HG03135 (cell line): ENCODE results near the gene PAFAH1B1.

Experiments used
- ATAC-seq: cut with Tn5 transposase; IDR thresholded peaks from one replicate; pipeline ENCODE4 v1.9.1; 2021; ENCODE audit warnings: mild to moderate bottlenecking, moderate library complexity; ENCODE audit not compliant: unreplicated experiment

PAFAH1B1 gene

DNA sequence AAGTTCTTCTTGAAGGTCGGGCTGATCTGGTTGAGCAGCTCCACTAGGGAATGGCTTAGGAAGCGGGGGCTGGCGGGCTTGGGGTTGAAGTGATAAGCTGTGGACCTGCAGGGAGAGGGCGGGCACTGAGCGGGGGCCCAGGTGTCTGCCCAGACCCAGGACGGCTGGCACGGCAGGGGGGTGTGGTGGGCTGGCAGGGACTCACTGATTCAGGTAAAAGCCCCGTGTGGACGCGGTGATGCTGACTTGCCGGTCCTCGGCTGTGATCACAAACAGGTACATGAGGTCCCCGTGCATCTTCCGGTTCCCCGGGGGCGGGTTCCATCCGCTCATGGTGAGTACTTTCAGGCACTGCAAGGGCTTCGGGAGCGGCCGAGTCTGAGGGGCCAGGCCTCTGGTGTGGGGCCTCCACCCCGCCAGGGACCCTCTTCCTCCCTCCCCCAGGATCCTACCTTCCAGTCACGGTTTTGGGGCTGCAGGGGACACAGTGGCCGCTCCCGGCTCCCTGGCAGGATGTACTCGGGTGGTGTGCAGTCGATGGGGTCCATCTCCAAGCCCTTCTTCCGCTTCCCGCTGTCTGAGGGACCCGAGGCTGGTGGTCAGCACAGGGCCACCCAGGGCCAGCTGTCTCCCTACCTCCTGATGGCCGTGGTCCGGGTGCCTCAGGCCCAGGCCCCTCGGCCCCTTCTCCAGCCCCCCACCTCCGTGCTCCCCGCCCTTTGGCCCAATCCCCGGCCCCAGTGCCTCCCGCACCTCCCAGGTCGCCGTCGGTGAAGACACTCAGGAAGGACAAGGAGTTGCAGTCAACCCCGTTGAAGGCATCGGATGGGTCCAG is 107.9 kb downstream of the PAFAH1B1 start:
- ATAC-seq = no peak

GRCh38 chr17:2701996-2702741 is 108.7 kb downstream of the PAFAH1B1 start:
- no peak for ATAC-seq

DNA sequence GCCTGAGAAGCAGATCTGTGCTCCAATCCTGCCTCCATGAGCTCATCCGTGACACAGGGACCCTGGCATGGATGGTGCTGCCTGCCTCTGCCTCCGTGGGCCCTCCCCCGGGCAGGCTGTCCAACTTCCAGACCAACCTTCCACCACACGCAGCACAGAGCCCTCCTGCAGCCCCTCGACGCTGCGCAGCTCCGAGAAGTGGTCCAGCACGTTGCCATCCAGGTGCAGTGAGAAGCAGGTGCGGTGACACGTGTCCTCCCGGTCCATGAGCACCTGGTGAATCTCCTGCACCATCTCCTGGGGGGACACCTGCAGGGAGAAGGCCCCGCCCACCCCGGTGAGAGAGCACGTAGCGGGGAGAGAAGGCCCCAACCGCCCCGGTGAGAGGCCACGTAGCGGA is 109.7 kb downstream of the PAFAH1B1 start:
- no peak for ATAC-seq

GRCh38 chr17:2703606-2704005 is 110.2 kb downstream of the PAFAH1B1 start:
- ATAC-seq = no peak

DNA sequence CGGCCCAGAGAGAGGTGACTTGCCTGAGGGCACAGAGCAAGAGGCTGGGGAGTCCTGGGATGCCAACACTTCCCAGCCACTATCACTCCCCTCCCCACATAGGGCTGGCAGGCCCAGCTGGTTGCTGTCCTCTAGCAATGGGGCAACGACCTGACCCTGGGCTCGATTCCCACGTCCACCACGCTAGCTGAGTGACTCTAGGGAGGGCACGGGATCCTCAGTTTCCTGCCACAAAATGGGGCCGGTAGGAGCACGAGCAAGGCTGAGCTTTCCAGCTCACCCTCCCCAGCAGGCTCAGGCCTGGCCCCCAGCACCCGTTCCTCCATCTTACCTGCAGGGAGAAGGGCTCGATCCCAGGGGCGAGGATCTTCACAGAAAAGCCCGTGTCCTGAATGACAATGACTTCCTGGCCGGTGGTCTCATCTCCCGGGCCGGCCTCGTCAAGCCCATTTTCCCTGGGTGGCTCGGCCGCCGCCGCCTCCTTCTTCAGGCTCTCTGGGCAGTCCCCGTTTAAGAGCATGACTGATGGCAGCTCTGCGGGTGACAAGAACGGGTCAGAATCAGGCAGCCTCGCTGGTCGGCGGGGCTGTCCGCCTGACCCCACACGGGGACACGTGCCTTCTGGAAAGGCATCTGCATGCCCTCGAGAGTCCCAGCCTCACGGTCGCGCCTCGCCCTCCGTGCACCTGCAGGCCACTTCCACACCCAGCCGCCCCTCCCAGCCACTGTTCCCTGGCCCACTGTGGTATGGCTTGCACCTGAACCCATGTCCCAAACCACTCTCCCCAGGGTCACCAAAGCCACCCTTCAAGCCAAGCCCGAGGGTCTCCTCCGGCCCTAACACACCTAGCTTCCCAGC is 110.8 kb downstream of the PAFAH1B1 start:
- no peak for ATAC-seq

DNA sequence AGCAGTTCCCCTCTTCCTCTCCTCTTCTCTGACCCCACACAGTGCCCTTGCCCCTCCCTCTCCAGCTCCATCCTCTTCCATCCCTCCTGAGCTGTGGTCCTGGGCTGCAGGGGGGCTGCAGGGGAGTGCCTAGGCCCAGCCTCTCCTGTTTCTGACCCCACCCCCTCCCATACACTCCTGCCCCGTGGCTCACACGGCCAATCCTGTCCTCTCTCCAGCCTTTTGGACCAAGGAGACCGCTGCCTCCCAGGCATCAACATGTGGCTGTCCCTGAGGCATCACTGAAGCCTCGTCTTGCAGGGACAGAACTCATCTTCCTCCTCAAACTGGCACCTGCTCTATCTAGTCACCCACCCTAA is 111.4 kb downstream of the PAFAH1B1 start:
- ATAC-seq = no peak

GRCh38 chr17:2705263-2705662 is 111.8 kb downstream of the PAFAH1B1 start:
- no peak for ATAC-seq

- no peak for ATAC-seq
These were observed 112.7 kb downstream of the PAFAH1B1 start for GRCh38 chr17:2705888-2706795.

DNA sequence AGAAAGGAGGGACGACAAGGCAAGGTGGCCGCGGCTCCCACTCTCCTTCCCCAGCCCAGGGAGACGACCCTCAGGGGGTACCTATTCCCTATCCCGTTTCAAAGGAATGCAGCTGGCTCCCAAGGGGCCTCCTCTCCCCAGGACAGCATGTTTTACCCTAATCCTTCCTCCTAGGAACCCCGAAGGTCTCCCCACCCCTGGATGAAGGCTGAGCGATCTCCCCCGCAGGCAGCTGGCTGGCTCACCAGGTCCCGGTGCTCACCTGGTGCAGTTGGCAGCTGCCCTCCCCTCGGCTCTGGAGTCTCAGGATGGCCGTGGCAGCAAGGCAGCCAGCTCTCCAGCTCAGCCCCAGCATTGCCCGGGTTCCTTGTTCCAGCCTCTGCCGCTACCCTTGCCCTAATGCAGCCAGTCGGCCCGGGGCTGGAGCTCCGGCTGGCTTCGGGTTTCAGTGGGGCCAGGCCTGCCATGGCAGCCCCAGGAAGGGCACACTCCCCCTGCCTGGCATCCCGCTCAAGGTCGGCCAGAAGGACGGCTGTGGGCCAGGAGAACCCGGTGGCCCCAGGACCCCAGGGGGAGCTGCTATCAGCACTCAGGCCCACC is 113.6 kb downstream of the PAFAH1B1 start:
- no peak for ATAC-seq

- ATAC-seq = no peak
These were observed 114.5 kb downstream of the PAFAH1B1 start for GRCh38 chr17:2707721-2708584.

DNA sequence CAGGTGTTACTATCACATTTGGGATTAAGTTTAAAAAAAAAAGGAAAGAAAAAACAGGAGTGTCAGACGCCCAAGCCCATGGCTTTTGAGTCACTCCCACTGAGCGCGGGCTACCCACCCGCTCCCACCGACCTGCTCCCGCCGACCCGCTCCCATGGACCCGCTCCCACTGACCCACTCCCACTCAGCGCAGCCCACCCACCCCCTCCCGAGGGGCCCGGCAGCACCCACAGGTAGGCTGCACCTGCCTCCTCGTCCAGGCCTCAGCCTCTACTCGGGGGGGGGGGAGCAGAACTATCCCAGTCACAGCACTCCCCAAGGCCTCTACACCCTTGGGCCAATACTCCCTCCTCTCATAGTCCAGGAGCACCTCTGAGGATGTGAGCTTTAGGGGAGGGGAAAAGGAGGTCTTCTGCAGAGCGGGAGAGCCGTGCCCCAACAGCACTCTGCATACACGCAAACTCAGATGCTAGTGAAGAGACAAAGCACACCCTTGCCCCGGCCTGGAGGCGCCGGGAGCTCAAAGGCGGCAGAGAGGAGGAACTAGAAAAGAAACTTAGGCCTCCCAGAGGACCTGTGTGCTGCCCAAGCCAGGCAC is 115.2 kb downstream of the PAFAH1B1 start:
- ATAC-seq = no peak

DNA sequence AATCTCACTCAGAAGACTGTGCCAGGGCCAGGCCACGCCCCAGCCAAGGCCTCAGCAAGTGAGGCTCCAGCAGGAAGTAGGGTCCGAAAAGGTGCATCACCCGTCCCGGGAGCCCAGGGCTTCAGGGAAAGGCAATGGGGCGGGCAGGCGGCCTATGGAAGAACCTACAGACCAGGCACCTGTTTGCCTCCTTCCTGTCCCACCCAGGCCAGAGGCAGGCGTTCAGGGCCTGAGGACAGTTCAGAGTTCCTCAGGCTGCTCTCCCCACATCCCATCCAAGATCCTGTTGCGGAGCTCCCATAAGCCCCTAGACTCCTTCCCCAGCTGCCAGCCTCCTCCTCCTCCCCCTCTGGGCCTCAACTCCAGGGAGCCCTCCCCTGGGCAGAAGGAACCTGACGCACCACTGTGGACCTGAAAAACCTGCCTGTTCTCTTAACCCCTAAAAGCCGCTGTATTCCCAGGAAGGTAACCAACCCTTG is 115.8 kb downstream of the PAFAH1B1 start:
- no peak for ATAC-seq

GRCh38 chr17:2710071-2710802 is 116.8 kb downstream of the PAFAH1B1 start:
- no peak for ATAC-seq

DNA sequence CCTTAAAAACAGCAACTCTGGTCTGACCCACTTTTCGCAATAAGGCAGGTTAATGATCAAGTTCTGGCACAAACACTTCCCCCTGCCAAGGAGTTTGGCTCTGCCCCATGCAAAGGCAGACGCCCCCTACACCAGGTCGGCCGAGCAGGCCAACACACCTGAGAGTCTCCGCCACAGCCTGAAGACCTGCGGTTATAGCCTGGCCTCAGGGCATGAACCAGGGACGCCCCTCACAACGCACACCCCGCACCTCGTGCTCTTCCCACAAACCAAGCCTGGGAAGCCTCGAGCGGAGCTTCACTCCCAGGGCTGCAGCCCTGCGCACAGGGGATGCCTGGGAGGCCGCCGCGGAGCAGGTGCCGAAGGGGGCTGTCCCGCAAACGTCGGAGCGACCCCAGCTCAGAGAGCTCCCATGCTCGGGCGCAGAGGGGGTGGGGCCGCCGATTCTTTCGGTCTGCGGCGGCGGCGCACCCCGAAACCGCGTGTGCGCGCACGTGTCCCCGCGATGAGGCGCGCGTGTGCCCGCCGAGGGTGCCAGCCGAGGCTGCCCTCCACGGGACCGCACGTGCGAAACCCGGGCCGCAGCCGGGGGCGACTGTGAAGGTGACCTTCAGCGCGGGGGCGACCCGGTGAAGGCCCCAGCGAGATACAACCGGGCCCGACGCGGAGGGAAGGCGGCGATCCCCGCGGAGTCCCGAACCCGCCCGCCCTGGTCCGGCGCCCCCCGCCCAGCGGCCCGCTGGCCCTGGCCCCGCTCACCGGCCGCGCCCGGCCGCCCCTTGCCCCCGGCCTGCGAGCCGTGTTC is 117.6 kb downstream of the PAFAH1B1 start:
- peak; percentile 23 for ATAC-seq

DNA sequence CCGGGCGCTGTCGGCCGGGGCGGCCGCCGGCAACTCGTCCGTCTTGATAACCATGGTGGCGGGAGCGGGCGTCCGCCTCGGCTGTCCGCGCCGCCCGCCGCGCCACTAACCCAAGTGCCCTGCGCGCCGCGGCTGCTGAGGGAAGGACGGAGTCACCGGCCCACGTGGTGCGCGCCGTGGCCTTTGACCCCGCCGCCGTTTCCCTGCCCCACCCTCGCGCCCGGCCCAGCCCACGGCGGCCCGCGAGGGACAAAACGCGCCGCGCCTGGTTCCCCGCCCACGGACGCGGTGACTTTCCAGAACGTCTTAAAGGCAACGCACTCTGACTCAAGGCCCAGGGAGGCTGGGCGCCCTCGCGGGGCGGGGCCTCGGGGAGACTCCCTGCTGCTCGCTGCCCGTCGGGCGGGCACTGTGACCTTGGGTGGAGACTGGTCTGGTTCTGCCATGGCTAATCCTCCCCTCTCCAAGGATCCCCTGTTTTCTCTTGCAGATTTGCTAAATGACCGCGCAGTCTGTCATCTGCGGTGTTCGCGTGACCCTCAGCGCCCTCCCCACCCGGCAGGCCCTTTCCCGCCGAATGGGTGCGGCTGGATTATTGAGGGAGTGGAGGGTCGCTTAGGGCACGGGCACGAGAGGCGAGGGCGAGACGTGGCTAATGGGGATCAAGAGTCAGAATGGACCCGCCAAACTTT is 118.3 kb downstream of the PAFAH1B1 start, which contains the start of gene CLUH:
Gene CLUH (minus strand): TSS at position 157 of the 692 bp plus-strand sequence. CDS start 103 bp downstream, at position 54.
- peak; percentile 72 for ATAC-seq
